Measurements from ENCODE around the gene C10orf120. TPM values are rescaled to one million over a fixed set of nuclear protein-coding genes. Genes with fewer than 3 reads are reported as not detected.

The C10orf120 gene
- total RNA-seq, 3 donors from 2014 or later: not detected

- H3K27me3 Mint-ChIP-seq (ENCODE audit: low read depth): peaks cover 19% of the 10 kb centered on the region
Measured at GRCh38 chr10:122660696-122661095, 39.0 kb downstream of the C10orf120 start.

GRCh38 chr10:122659651-122660050, 40.0 kb downstream of the C10orf120 start:
- H3K27me3 Mint-ChIP-seq (ENCODE audit: low read depth): peaks cover 21% of the 10 kb centered on the region
- no peaks in the 10 kb centered on the region for H3K36me3 Mint-ChIP-seq (ENCODE audit: insufficient read depth)
- no peak overlapping the region for H3K4me3 Mint-ChIP-seq
- DNase-seq (no peak), ATAC-seq (no peak)
- no peaks in the 10 kb centered on the region for H3K4me1 Mint-ChIP-seq (ENCODE audit: low read depth)
- no peaks in the 10 kb centered on the region for H3K9me3 Mint-ChIP-seq

More at GRCh38 chr10:122660696-122661095, 39.0 kb downstream of the C10orf120 start:
- no peaks in the 10 kb centered on the region for H3K36me3 Mint-ChIP-seq (ENCODE audit: insufficient read depth)
- no peak for ATAC-seq
- no peaks in the 10 kb centered on the region for H3K9me3 Mint-ChIP-seq
- no peak overlapping the region for H3K4me3 Mint-ChIP-seq
- H3K4me1 Mint-ChIP-seq (ENCODE audit: low read depth): no peaks in the 10 kb centered on the region
- DNase-seq: no peak

- no peaks in the 10 kb centered on the region for H3K9me3 Mint-ChIP-seq
- H3K4me1 Mint-ChIP-seq (ENCODE audit: low read depth): no peaks in the 10 kb centered on the region
- ATAC-seq (no peak), DNase-seq (no peak)
- H3K36me3 Mint-ChIP-seq (ENCODE audit: insufficient read depth): no peaks in the 10 kb centered on the region
- H3K4me3 Mint-ChIP-seq: no peak overlapping the region
- peaks cover 21% of the 10 kb centered on the region for H3K27me3 Mint-ChIP-seq (ENCODE audit: low read depth)
Measured at GRCh38 chr10:122659126-122659525, 40.5 kb downstream of the C10orf120 start.

GRCh38 chr10:122658356-122659049, 41.1 kb downstream of the C10orf120 start:
- no peak overlapping the region for H3K4me3 Mint-ChIP-seq
- ATAC-seq: no peak
- H3K4me1 Mint-ChIP-seq (ENCODE audit: low read depth): no peaks in the 10 kb centered on the region
- peaks cover 20% of the 10 kb centered on the region for H3K27me3 Mint-ChIP-seq (ENCODE audit: low read depth)
- no peaks in the 10 kb centered on the region for H3K36me3 Mint-ChIP-seq (ENCODE audit: insufficient read depth)
- no peaks in the 10 kb centered on the region for H3K9me3 Mint-ChIP-seq
- DNase-seq: no peak

GRCh38 chr10:122657729-122658128, 41.9 kb downstream of the C10orf120 start:
- Mint-ChIP-seq H3K9me3 (no peaks in the 10 kb centered on the region), H3K36me3 (ENCODE audit: insufficient read depth) (no peaks in the 10 kb centered on the region), H3K27me3 (ENCODE audit: low read depth) (peaks cover 17% of the 10 kb centered on the region), H3K4me1 (ENCODE audit: low read depth) (no peaks in the 10 kb centered on the region), H3K4me3 (no peak overlapping the region)
- no peak for ATAC-seq
- DNase-seq: no peak

GRCh38 chr10:122657255-122657654, 42.4 kb downstream of the C10orf120 start:
- Mint-ChIP-seq H3K4me3 (no peak overlapping the region), H3K9me3 (no peaks in the 10 kb centered on the region), H3K27me3 (ENCODE audit: low read depth) (peaks cover 21% of the 10 kb centered on the region), H3K36me3 (ENCODE audit: insufficient read depth) (no peaks in the 10 kb centered on the region), H3K4me1 (ENCODE audit: low read depth) (no peaks in the 10 kb centered on the region)
- ATAC-seq (no peak), DNase-seq (no peak)

- H3K4me3 Mint-ChIP-seq: no peak overlapping the region
- H3K4me1 Mint-ChIP-seq (ENCODE audit: low read depth): no peaks in the 10 kb centered on the region
- H3K36me3 Mint-ChIP-seq (ENCODE audit: insufficient read depth): no peaks in the 10 kb centered on the region
- ATAC-seq: no peak
- peaks cover 21% of the 10 kb centered on the region for H3K27me3 Mint-ChIP-seq (ENCODE audit: low read depth)
- no peaks in the 10 kb centered on the region for H3K9me3 Mint-ChIP-seq
- DNase-seq: no peak
Measured at GRCh38 chr10:122656741-122657140, 42.9 kb downstream of the C10orf120 start.

- DNase-seq (no peak), ATAC-seq (no peak)
- no peaks in the 10 kb centered on the region for H3K4me1 Mint-ChIP-seq (ENCODE audit: low read depth)
- H3K27me3 Mint-ChIP-seq (ENCODE audit: low read depth): peaks cover 21% of the 10 kb centered on the region
- H3K36me3 Mint-ChIP-seq (ENCODE audit: insufficient read depth): no peaks in the 10 kb centered on the region
- no peaks in the 10 kb centered on the region for H3K9me3 Mint-ChIP-seq
- no peak overlapping the region for H3K4me3 Mint-ChIP-seq
Measured at GRCh38 chr10:122656308-122656705, 43.3 kb downstream of the C10orf120 start.

GRCh38 chr10:122655524-122656307, 43.9 kb downstream of the C10orf120 start:
- Mint-ChIP-seq H3K4me1 (ENCODE audit: low read depth) (no peaks in the 10 kb centered on the region), H3K36me3 (ENCODE audit: insufficient read depth) (no peaks in the 10 kb centered on the region), H3K27me3 (ENCODE audit: low read depth) (peaks cover 25% of the 10 kb centered on the region), H3K4me3 (no peak overlapping the region), H3K9me3 (no peaks in the 10 kb centered on the region)
- no peak for ATAC-seq
- no peak for DNase-seq

- ATAC-seq (no peak), DNase-seq (no peak)
- no peak overlapping the region for H3K4me3 Mint-ChIP-seq
- H3K4me1 Mint-ChIP-seq (ENCODE audit: low read depth): no peaks in the 10 kb centered on the region
- no peaks in the 10 kb centered on the region for H3K36me3 Mint-ChIP-seq (ENCODE audit: insufficient read depth)
- peaks cover 21% of the 10 kb centered on the region for H3K27me3 Mint-ChIP-seq (ENCODE audit: low read depth)
- no peaks in the 10 kb centered on the region for H3K9me3 Mint-ChIP-seq
Measured at GRCh38 chr10:122650331-122650730, 49.3 kb downstream of the C10orf120 start.

- Mint-ChIP-seq H3K27me3 (ENCODE audit: low read depth) (peaks cover 16% of the 10 kb centered on the region), H3K4me1 (ENCODE audit: low read depth) (no peaks in the 10 kb centered on the region), H3K4me3 (no peak overlapping the region), H3K36me3 (ENCODE audit: insufficient read depth) (no peaks in the 10 kb centered on the region), H3K9me3 (no peaks in the 10 kb centered on the region)
- ATAC-seq (no peak), DNase-seq (no peak)
Measured at GRCh38 chr10:122649903-122650302, 49.7 kb downstream of the C10orf120 start.

GRCh38 chr10:122648599-122649428, 50.8 kb downstream of the C10orf120 start:
- Mint-ChIP-seq H3K4me1 (ENCODE audit: low read depth) (no peaks in the 10 kb centered on the region), H3K36me3 (ENCODE audit: insufficient read depth) (no peaks in the 10 kb centered on the region), H3K27me3 (ENCODE audit: low read depth) (peaks cover 16% of the 10 kb centered on the region), H3K4me3 (no peak overlapping the region), H3K9me3 (no peaks in the 10 kb centered on the region)
- no peak for ATAC-seq
- no peak for DNase-seq

Data from activated T-cell treated with anti-CD3 and anti-CD28 coated beads, Interleukin-2, amount 50 U/mL, for 4 hours (primary cell).